H1 (cell line): ENCODE measurements around the gene CSRP1. TPM values are rescaled to one million over a fixed set of nuclear protein-coding genes. Genes with fewer than 3 reads are reported as not detected.

ENCODE experiments used
- CTCF ChIA-PET: fragments of 300-600 bp; sonication (Branson Sonifier 250); formaldehyde crosslinking; loops from one replicate; lab custom pipeline; 2021; ENCODE audit not compliant: partially characterized antibody; lab: Charles Lee
- POLR2A ChIA-PET: fragments of 300-600 bp; sonication (Branson Sonifier 250); formaldehyde crosslinking; loops from one replicate; lab custom pipeline; 2021; ENCODE audit warnings: inconsistent platforms; ENCODE audit not compliant: partially characterized antibody; lab: Charles Lee
- DNase-seq, 2 experiments: peaks; one replicate each; pipeline versions ENCODE4 v3.0.0 to v3.0.0-alpha.2; 2010 to 2022; ENCODE audit warnings: low spot score in 2 of 2, low read depth in 1 of 2, mixed read lengths in 1 of 2
- FAIRE-seq: peaks from 2 replicates; lab custom pipeline; 2011; peaks lifted over from hg19 to GRCh38; lab: Jason Lieb, UNC
- H2AFZ ChIP-seq: 2 replicates; pipeline ENCODE4 v1.8.1; 2012; ENCODE audit warnings: low read length, inconsistent platforms
- H2AK5ac ChIP-seq: 2 replicates; pipeline ENCODE4 v1.6.1; 2013; ENCODE audit warnings: low read depth, low read length
- H2BK120ac ChIP-seq: replicated peaks from 2 replicates; pipeline ENCODE3; 2013; ENCODE audit warnings: low read depth, low read length, inconsistent platforms
- H2BK12ac ChIP-seq: 2 replicates; pipeline ENCODE4 v1.6.1; 2013; ENCODE audit warnings: low read depth, low read length
- H2BK15ac ChIP-seq: 2 replicates; pipeline ENCODE4 v1.6.1; 2013; ENCODE audit warnings: low read length
- H2BK20ac ChIP-seq: 2 replicates; pipeline ENCODE4 v1.6.1; 2013; ENCODE audit warnings: low read length
- H2BK5ac ChIP-seq: 2 replicates; pipeline ENCODE4 v1.6.1; 2013; ENCODE audit warnings: low read depth, low read length
- H3K14ac ChIP-seq: 2 replicates; pipeline ENCODE4 v1.6.1; 2013; ENCODE audit warnings: inconsistent platforms; ENCODE audit not compliant: insufficient read length
- H3K18ac ChIP-seq: 2 replicates; pipeline ENCODE4 v1.6.1; 2013; ENCODE audit warnings: low read length; ENCODE audit errors: extremely low read depth
- H3K23ac ChIP-seq: 2 replicates; pipeline ENCODE4 v1.6.1; 2013; ENCODE audit warnings: inconsistent platforms; ENCODE audit not compliant: insufficient read length
- H3K23me2 ChIP-seq: 2 replicates; pipeline ENCODE4 v1.6.1; 2013; ENCODE audit warnings: low read depth, low read length
- H3K27ac ChIP-seq: 2 replicates; pipeline ENCODE4 v1.6.1; 2011; ENCODE audit warnings: low read depth, low read length, inconsistent platforms
- H3K27me3 ChIP-seq, 4 experiments: replicated peaks in 1 of 4; 1 replicate in 1 of 4; 2 replicates in 3 of 4; pipeline versions ENCODE4 v1.6.1 to v1.8.1; 2011 to 2013; ENCODE audit warnings: low read length in 3 of 4, mild to moderate bottlenecking in 3 of 4, inconsistent platforms in 2 of 4, mixed read lengths in 2 of 4, moderate library complexity in 1 of 4; ENCODE audit not compliant: control insufficient read depth in 3 of 4, insufficient read depth in 3 of 4; ENCODE audit errors: extremely low read depth in 1 of 4
- H3K36me3 ChIP-seq, 4 experiments: 2 replicates each; pipeline versions ENCODE4 v1.6.1 to v1.8.1; 2011 to 2013; ENCODE audit warnings: mild to moderate bottlenecking in 4 of 4, low read length in 3 of 4, moderate library complexity in 2 of 4, control low read depth in 1 of 4, inconsistent platforms in 1 of 4; ENCODE audit not compliant: insufficient read depth in 4 of 4, control insufficient read depth in 2 of 4
- H3K4ac ChIP-seq: replicated peaks from 2 replicates; pipeline ENCODE3; 2013; ENCODE audit warnings: low read length, low read depth, mixed read lengths, inconsistent platforms; ENCODE audit not compliant: insufficient read length
- H3K4me1 ChIP-seq, 4 experiments: replicated peaks in 1 of 4; 1 replicate in 1 of 4; 2 replicates in 3 of 4; pipeline versions ENCODE4 v1.6.1 to v1.8.1; 2011 to 2013; ENCODE audit warnings: low read length in 3 of 4, inconsistent platforms in 2 of 4, mixed read lengths in 1 of 4; ENCODE audit not compliant: insufficient read depth in 4 of 4, control insufficient read depth in 3 of 4
- H3K4me2 ChIP-seq, 2 experiments: 2 replicates each; pipeline versions ENCODE4 v1.6.1 to v1.8.1; 2011 to 2013; ENCODE audit warnings: low read depth in 2 of 2, low read length in 2 of 2, control low read depth in 1 of 2, inconsistent platforms in 1 of 2, mild to moderate bottlenecking in 1 of 2; ENCODE audit not compliant: insufficient read depth in 1 of 2
- H3K4me3 ChIP-seq, 4 experiments: fragments of 200-600, 300-600 bp in 1 of 4; sonication (generic), shearing (Covaris generic), sonication (Bioruptor Twin) in 1 of 4; 2 replicates each; pipeline versions ENCODE4 v1.5.1 to v1.8.1; 2011 to 2016; ENCODE audit warnings: low read length in 4 of 4, low read depth in 3 of 4, control low read depth in 2 of 4, inconsistent platforms in 2 of 4, mild to moderate bottlenecking in 2 of 4, mixed read lengths in 1 of 4, moderate library complexity in 1 of 4; ENCODE audit not compliant: insufficient read depth in 2 of 4; ENCODE audit errors: extremely low read depth in 1 of 4
- H3K56ac ChIP-seq: replicated peaks from 2 replicates; pipeline ENCODE3; 2013; ENCODE audit warnings: low read depth, mild to moderate bottlenecking, mixed read lengths, low read length, inconsistent platforms; ENCODE audit not compliant: insufficient read length
- H3K79me1 ChIP-seq: 2 replicates; pipeline ENCODE4 v1.6.1; 2013; ENCODE audit warnings: low read depth, low read length, control low read depth
- H3K79me2 ChIP-seq, 2 experiments: 2 replicates each; pipeline versions ENCODE4 v1.6.1 to v1.8.1; 2012 to 2013; ENCODE audit warnings: low read length in 2 of 2, mild to moderate bottlenecking in 2 of 2, inconsistent platforms in 1 of 2; ENCODE audit not compliant: insufficient read depth in 2 of 2, control insufficient read depth in 1 of 2
- H3K9ac ChIP-seq, 4 experiments: replicated peaks in 1 of 4; 1 replicate in 1 of 4; 2 replicates in 3 of 4; pipeline versions ENCODE4 v1.6.1 to v1.8.1; 2011 to 2013; ENCODE audit warnings: low read depth in 3 of 4, low read length in 3 of 4, control low read depth in 2 of 4, mild to moderate bottlenecking in 2 of 4, moderate library complexity in 2 of 4, inconsistent platforms in 1 of 4; ENCODE audit errors: extremely low read depth in 1 of 4
- H3K9me3 ChIP-seq, 2 experiments: 2 replicates each; pipeline versions ENCODE4 v1.6.1 to v1.8.1; 2012 to 2013; ENCODE audit warnings: mild to moderate bottlenecking in 2 of 2, moderate library complexity in 2 of 2, control low read depth in 1 of 2, inconsistent platforms in 1 of 2, low read depth in 1 of 2, low read length in 1 of 2, mixed read lengths in 1 of 2; ENCODE audit not compliant: insufficient read depth in 2 of 2
- H4K20me1 ChIP-seq, 2 experiments: replicated peaks in 1 of 2; 2 replicates each; pipeline versions ENCODE3 to v1.8.1; 2011 to 2013; ENCODE audit warnings: inconsistent platforms in 2 of 2, low read length in 2 of 2, mild to moderate bottlenecking in 1 of 2; ENCODE audit not compliant: insufficient read depth in 2 of 2, control insufficient read depth in 1 of 2
- H4K5ac ChIP-seq: 2 replicates; pipeline ENCODE4 v1.6.1; 2013; ENCODE audit warnings: low read length, low read depth, mixed read lengths, inconsistent platforms; ENCODE audit not compliant: insufficient read length
- H4K8ac ChIP-seq: 2 replicates; pipeline ENCODE4 v1.8.0; 2013; ENCODE audit warnings: mild to moderate bottlenecking, moderate library complexity, low read length, inconsistent platforms; ENCODE audit not compliant: insufficient read depth; ENCODE audit errors: extremely low read depth
- H4K91ac ChIP-seq: replicated peaks from 2 replicates; pipeline ENCODE3; 2013; ENCODE audit warnings: low read length, mixed read lengths, inconsistent platforms; ENCODE audit not compliant: insufficient read length
- ATF3 ChIP-seq: IDR thresholded peaks from 2 replicates; pipeline ENCODE4 v1.6.1; 2011; ENCODE audit warnings: low read depth, mild to moderate bottlenecking, low read length; ENCODE audit not compliant: insufficient read depth
- BACH1 ChIP-seq: IDR thresholded peaks from 2 replicates; pipeline ENCODE4 v1.6.1; 2012; ENCODE audit warnings: low read length, improper control_type of control experiment
- BRCA1 ChIP-seq: IDR thresholded peaks from 2 replicates; pipeline ENCODE4 v1.6.1; 2012; ENCODE audit warnings: low read depth, low read length, improper control_type of control experiment
- EGR1 ChIP-seq: IDR thresholded peaks from 2 replicates; pipeline ENCODE4 v1.6.1; 2011; ENCODE audit warnings: low read depth, low read length, borderline replicate concordance
- EZH2 ChIP-seq: fragments of 200-600 bp; sonication (generic); IDR thresholded peaks from 2 replicates; pipeline ENCODE4 v1.7.1; 2012; ENCODE audit warnings: low read depth, mild to moderate bottlenecking, moderate library complexity, low read length, inconsistent platforms; ENCODE audit not compliant: severe bottlenecking
- HDAC6 ChIP-seq: IDR thresholded peaks from one replicate; pipeline ENCODE4 v1.7.1; 2012; ENCODE audit warnings: low read depth, mild to moderate bottlenecking, inconsistent platforms, low read length, moderate library complexity
- KDM5A ChIP-seq: fragments of 200-600 bp; IDR thresholded peaks from 2 replicates; pipeline ENCODE4 v1.7.1; 2012; ENCODE audit warnings: mild to moderate bottlenecking, low read length, inconsistent platforms, mixed read lengths
- MAFK ChIP-seq: IDR thresholded peaks from 2 replicates; pipeline ENCODE4 v1.6.1; 2012; ENCODE audit warnings: low read depth, mild to moderate bottlenecking, improper control_type of control experiment, low read length
- POLR2A ChIP-seq, 2 experiments: IDR thresholded peaks; 1 replicate in 1 of 2; 2 replicates in 1 of 2; pipeline ENCODE4 v1.6.1; 2011; ENCODE audit warnings: low read depth in 2 of 2, low read length in 2 of 2, mild to moderate bottlenecking in 2 of 2; ENCODE audit errors: control extremely low read depth in 1 of 2
- SP1 ChIP-seq: IDR thresholded peaks from 2 replicates; pipeline ENCODE4 v1.6.1; 2011; ENCODE audit warnings: low read depth, low read length
- SP4 ChIP-seq: IDR thresholded peaks from 2 replicates; pipeline ENCODE4 v1.6.1; 2012; ENCODE audit warnings: low read length, inconsistent platforms
- TAF1 ChIP-seq: IDR thresholded peaks from 2 replicates; pipeline ENCODE4 v1.6.1; 2011; ENCODE audit warnings: mild to moderate bottlenecking, low read depth, low read length
- TCF12 ChIP-seq: IDR thresholded peaks from 2 replicates; pipeline ENCODE4 v1.6.1; 2011; ENCODE audit warnings: low read depth, mild to moderate bottlenecking, low read length
- WGBS, 2 experiments: shearing (Covaris generic) in 1 of 2; methylation state at CpG; one replicate each; pipeline versions ENCODE4 v1.1.6 to v1.1.7; 2013 to 2015; ENCODE audit warnings: low lambda C conversion rate in 2 of 2, mixed read lengths in 2 of 2, inconsistent platforms in 1 of 2, low coverage in 1 of 2, missing lambda C conversion rate in 1 of 2; ENCODE audit not compliant: insufficient replicate concordance in 2 of 2, insufficient coverage in 1 of 2, insufficient read length in 1 of 2; ENCODE audit errors: extremely low coverage in 1 of 2, missing lambda C conversion rate in 1 of 2; 5-methylcytosine and 5-hydroxymethylcytosine counted together
- polyA plus RNA-seq, 7 experiments: library from polyadenylated mRNA; depleted of rRNA in 3 of 7; stranded (reverse) in 5 of 7; unstranded in 2 of 7; fragments of >200 nt in 5 of 7; fragments of 200-250 nt in 2 of 7; gene quantifications; 1 replicate in 5 of 7; 2 replicates in 1 of 7; 4 replicates in 1 of 7; pipeline versions ENCODE4 v1.2.1 to v1.2.3, GENCODE V29; 2011 to 2013; ENCODE audit warnings: missing spikeins in 2 of 7, mixed read lengths in 2 of 7
- total RNA-seq: library from RNA; stranded (reverse); fragmentation: NEBNext Ultra II Directional; extraction: Animal tissue kit (Norgen Biotek cat#: 25700); gene quantifications from 2 replicates; pipeline ENCODE4 v1.2.1, GENCODE V29; 2021

Gene CSRP1
- total and polyA plus RNA-seq, 2 of the 8 experiments (the other 6 are each of a cell fraction or from before 2014, with no cell fraction given) = 14.2 to 22.3 TPM

DNA sequence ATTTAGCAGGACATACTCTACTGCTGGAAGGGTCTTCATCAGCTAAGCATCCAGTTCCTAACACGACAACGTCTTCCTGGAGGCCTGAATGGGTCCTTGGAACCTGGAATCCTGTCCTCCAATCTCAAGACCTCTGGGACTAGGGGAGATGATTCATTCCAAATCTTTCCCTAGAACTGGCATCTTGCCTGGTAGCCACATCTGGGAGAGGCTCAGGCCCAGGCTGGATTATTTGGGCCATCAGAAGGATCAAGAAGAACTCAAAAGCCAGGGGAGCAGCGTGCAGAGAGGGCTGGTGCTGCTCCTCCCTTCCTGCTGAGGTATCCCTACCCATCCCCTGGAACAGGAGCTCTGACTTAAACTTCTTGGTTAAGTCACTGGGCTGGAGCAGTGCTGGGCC, 35.2 kb downstream of the CSRP1 start:
- Histone ChIP-seq H2BK5ac (no peak overlapping the region), H4K5ac (no peak overlapping the region), H3K23ac (no peak overlapping the region), H3K4ac (no peak overlapping the region), H2BK15ac (no peak overlapping the region), H2AFZ (no peak overlapping the region), H4K91ac (no peak overlapping the region), H3K56ac (no peak overlapping the region), H3K36me3 (no peaks in the 10 kb centered on the region), H3K4me1 (peaks cover 0 to 18% (median 11%) of the 10 kb centered on the region in 4 experiments; a peak in 6 of 7 replicates), H3K9me3 (no peaks in the 10 kb centered on the region), H3K79me2 (peaks cover under 1 to 16% of the 10 kb centered on the region in 2 experiments; a peak in 2 of 4 replicates), H3K79me1 (peaks cover 4% of the 10 kb centered on the region; the same call in 1 of the 2 replicates), H3K14ac (no peak overlapping the region), H2AK5ac (peak overlapping the region; percentile 89; the same call in 1 of the 2 replicates), H3K4me3 (no peak overlapping the region), H3K27me3 (peaks cover 5 to 35% (median 31%) of the 10 kb centered on the region in 4 experiments), H4K8ac (no peak overlapping the region), H3K4me2 (no peak overlapping the region), H3K23me2 (peaks cover 16% of the 10 kb centered on the region), H3K9ac (no peak overlapping the region), H2BK20ac (no peak overlapping the region), H3K18ac (no peak overlapping the region), H2BK120ac (no peak overlapping the region), H3K27ac (no peak overlapping the region), H2BK12ac (no peak overlapping the region; the same call in 1 of the 2 replicates), H4K20me1 (peaks cover 0 to 3% of the 10 kb centered on the region in 2 experiments)
- TF ChIP-seq KDM5A = no peak
- no peak for TF ChIP-seq HDAC6
- no peak for TF ChIP-seq BRCA1
- no peak for TF ChIP-seq POLR2A (IDR thresholded peaks at IDR 0.05; ENCODE audit: control extremely low read depth in 1 of 2, low read depth in 2 of 2, low read length in 2 of 2)
- TF ChIP-seq EZH2 = no peak
- no peak for TF ChIP-seq MAFK
- TF ChIP-seq SP4 = no peak
- TF ChIP-seq EGR1 = no peak
- TF ChIP-seq TAF1 = no peak
- TF ChIP-seq BACH1 = no peak
- TF ChIP-seq ATF3 = no peak
- TF ChIP-seq SP1 = no peak
- TF ChIP-seq TCF12 = no peak
- ChIA-PET CTCF (interaction anchor here (0.6 to 3.5 kb wide), 9 partner anchors 8 to 336 kb away, joined by 3 to 11 read pairs (median 5); no protein-coding TSS in a partner anchor), POLR2A (interaction anchor here (0.7 to 1.4 kb wide), 2 partner anchors 8 to 62 kb away, joined by 3 to 4 read pairs; no protein-coding TSS in a partner anchor)
- no peak for DNase-seq
- 87% methylated on average over 3 of the region's 3 CpGs; no CpG with 5 or more reads in 1 of the 2 experiments for WGBS, 2 experiments
- no peak for FAIRE-seq
